ENCODE results near the gene PRRT1.
A peak's percentile ranks its signal among the peaks of the same experiment; 100 is the strongest.
"Not testable (repeated sequence)": the region's sequence is repeated elsewhere in the genome, so short reads cannot be mapped to it uniquely, and the experiment has no call there.

PRRT1 gene

GRCh38 chr6:32194388-32194787 is 42.6 kb upstream of the PRRT1 start:
- FAIRE-seq (no peak), DNase-seq (ENCODE audit: insufficient read length, low spot score) (no peak)
- TF ChIP-seq SPI1 (IDR thresholded peaks at IDR 0.05; ENCODE audit: low read depth, low read length), result no peak
- no peak for TF ChIP-seq POU2F2 (IDR thresholded peaks at IDR 0.05; ENCODE audit: low read depth, low read length)
- TF ChIP-seq TAF1 (IDR thresholded peaks at IDR 0.05; ENCODE audit: low read depth, low read length), result no peak
- TF ChIP-seq POLR2A (IDR thresholded peaks at IDR 0.05; ENCODE audit: low read depth, low read length), result no peak
- no peak for TF ChIP-seq PAX5 (IDR thresholded peaks at IDR 0.05; ENCODE audit: insufficient read depth, low read length, severe bottlenecking)
- TF ChIP-seq POLR2AphosphoS5 (IDR thresholded peaks at IDR 0.05; ENCODE audit: low read depth, low read length), result no peak

- not testable (repeated sequence) for FAIRE-seq; DNase-seq (ENCODE audit: insufficient read length, low spot score)
Observed at GRCh38 chr6:32193096-32193495, 41.4 kb upstream of the PRRT1 start.

GRCh38 chr6:32192608-32193039 is 40.9 kb upstream of the PRRT1 start, which contains the start of gene GPSM3:
GPSM3 (minus strand) TSS chr6:32192643; CDS start chr6:32192513, 130 bp downstream.
- TF ChIP-seq POU2F2 (IDR thresholded peaks at IDR 0.05; ENCODE audit: low read depth, low read length) (no peak), POLR2A (IDR thresholded peaks at IDR 0.05; ENCODE audit: low read depth, low read length) (no peak; the same call in 1 of the 2 replicates), PAX5 (IDR thresholded peaks at IDR 0.05; ENCODE audit: insufficient read depth, low read length, severe bottlenecking) (no peak), SPI1 (IDR thresholded peaks at IDR 0.05; ENCODE audit: low read depth, low read length) (peak; percentile 64), TAF1 (IDR thresholded peaks at IDR 0.05; ENCODE audit: low read depth, low read length) (peak; percentile 33), POLR2AphosphoS5 (IDR thresholded peaks at IDR 0.05; ENCODE audit: low read depth, low read length) (no peak; the same call in 1 of the 2 replicates)
- peak; percentile 54 for FAIRE-seq
- DNase-seq (ENCODE audit: insufficient read length, low spot score), result no peak

GRCh38 chr6:32191696-32192607 is 40.2 kb upstream of the PRRT1 start:
- peak; percentile 16 for FAIRE-seq
- TF ChIP-seq POLR2AphosphoS5 (IDR thresholded peaks at IDR 0.05; ENCODE audit: low read depth, low read length) (peak; percentile 49), SPI1 (IDR thresholded peaks at IDR 0.05; ENCODE audit: low read depth, low read length) (no peak), POLR2A (IDR thresholded peaks at IDR 0.05; ENCODE audit: low read depth, low read length) (no peak), POU2F2 (IDR thresholded peaks at IDR 0.05; ENCODE audit: low read depth, low read length) (peak; percentile 31; the same call in 1 of the 2 replicates), PAX5 (IDR thresholded peaks at IDR 0.05; ENCODE audit: insufficient read depth, low read length, severe bottlenecking) (no peak)
- DNase-seq (ENCODE audit: insufficient read length, low spot score), result no peak

- no peak for FAIRE-seq
- TF ChIP-seq PAX5 (IDR thresholded peaks at IDR 0.05; ENCODE audit: insufficient read depth, low read length, severe bottlenecking) (no peak), POLR2A (IDR thresholded peaks at IDR 0.05; ENCODE audit: low read depth, low read length) (no peak), TAF1 (IDR thresholded peaks at IDR 0.05; ENCODE audit: low read depth, low read length) (no peak), POLR2AphosphoS5 (IDR thresholded peaks at IDR 0.05; ENCODE audit: low read depth, low read length) (no peak; the same call in 1 of the 2 replicates), POU2F2 (IDR thresholded peaks at IDR 0.05; ENCODE audit: low read depth, low read length) (no peak), SPI1 (IDR thresholded peaks at IDR 0.05; ENCODE audit: low read depth, low read length) (no peak)
Observed at GRCh38 chr6:32190911-32191677, 39.4 kb upstream of the PRRT1 start.

GRCh38 chr6:32190054-32190851 is 38.5 kb upstream of the PRRT1 start, which contains the start of gene PBX2:
PBX2 (minus strand) TSS chr6:32190202; CDS start chr6:32189915, 287 bp downstream.
- DNase-seq (ENCODE audit: insufficient read length, low spot score) (peak; percentile 86), FAIRE-seq (peak; percentile 75)
- TF ChIP-seq POU2F2 (IDR thresholded peaks at IDR 0.05; ENCODE audit: low read depth, low read length) (peak; percentile 51; the same call in 1 of the 2 replicates), PAX5 (IDR thresholded peaks at IDR 0.05; ENCODE audit: insufficient read depth, low read length, severe bottlenecking) (no peak), POLR2AphosphoS5 (IDR thresholded peaks at IDR 0.05; ENCODE audit: low read depth, low read length) (peak; percentile 79; the same call in 1 of the 2 replicates), SPI1 (IDR thresholded peaks at IDR 0.05; ENCODE audit: low read depth, low read length) (peak; percentile 95), TAF1 (IDR thresholded peaks at IDR 0.05; ENCODE audit: low read depth, low read length) (peak; percentile 39; the same call in 1 of the 2 replicates), POLR2A (IDR thresholded peaks at IDR 0.05; ENCODE audit: low read depth, low read length) (peak; percentile 75)

More at GRCh38 chr6:32190911-32191677, 39.4 kb upstream of the PRRT1 start:
- no peak for DNase-seq (ENCODE audit: insufficient read length, low spot score)

- FAIRE-seq (no peak), DNase-seq (ENCODE audit: insufficient read length, low spot score) (no peak)
- TF ChIP-seq POLR2AphosphoS5 (IDR thresholded peaks at IDR 0.05; ENCODE audit: low read depth, low read length), result no peak
- TF ChIP-seq PAX5 (IDR thresholded peaks at IDR 0.05; ENCODE audit: insufficient read depth, low read length, severe bottlenecking), result no peak
- no peak for TF ChIP-seq POLR2A (IDR thresholded peaks at IDR 0.05; ENCODE audit: low read depth, low read length)
- TF ChIP-seq POU2F2 (IDR thresholded peaks at IDR 0.05; ENCODE audit: low read depth, low read length), result no peak
- no peak for TF ChIP-seq TAF1 (IDR thresholded peaks at IDR 0.05; ENCODE audit: low read depth, low read length)
- no peak for TF ChIP-seq SPI1 (IDR thresholded peaks at IDR 0.05; ENCODE audit: low read depth, low read length)
Observed at GRCh38 chr6:32189742-32190053, 38.0 kb upstream of the PRRT1 start.

GRCh38 chr6:32189069-32189741 is 37.5 kb upstream of the PRRT1 start:
- DNase-seq (ENCODE audit: insufficient read length, low spot score) (no peak), FAIRE-seq (no peak)
- no peak for TF ChIP-seq POLR2AphosphoS5 (IDR thresholded peaks at IDR 0.05; ENCODE audit: low read depth, low read length)
- TF ChIP-seq SPI1 (IDR thresholded peaks at IDR 0.05; ENCODE audit: low read depth, low read length), result no peak
- no peak for TF ChIP-seq POLR2A (IDR thresholded peaks at IDR 0.05; ENCODE audit: low read depth, low read length)
- TF ChIP-seq TAF1 (IDR thresholded peaks at IDR 0.05; ENCODE audit: low read depth, low read length), result no peak
- no peak for TF ChIP-seq POU2F2 (IDR thresholded peaks at IDR 0.05; ENCODE audit: low read depth, low read length)
- no peak for TF ChIP-seq PAX5 (IDR thresholded peaks at IDR 0.05; ENCODE audit: insufficient read depth, low read length, severe bottlenecking)
